HS-5 (cell line): Measurements from ENCODE around the gene ITPA.
"Not testable (repeated sequence)": the region's sequence is repeated elsewhere in the genome, so short reads cannot be mapped to it uniquely, and the experiment has no call there.

Experiments used
- DNase-seq: peaks from one replicate; pipeline ENCODE4 v3.0.0-alpha.2; 2012; ENCODE audit warnings: low read depth

ITPA gene

DNA sequence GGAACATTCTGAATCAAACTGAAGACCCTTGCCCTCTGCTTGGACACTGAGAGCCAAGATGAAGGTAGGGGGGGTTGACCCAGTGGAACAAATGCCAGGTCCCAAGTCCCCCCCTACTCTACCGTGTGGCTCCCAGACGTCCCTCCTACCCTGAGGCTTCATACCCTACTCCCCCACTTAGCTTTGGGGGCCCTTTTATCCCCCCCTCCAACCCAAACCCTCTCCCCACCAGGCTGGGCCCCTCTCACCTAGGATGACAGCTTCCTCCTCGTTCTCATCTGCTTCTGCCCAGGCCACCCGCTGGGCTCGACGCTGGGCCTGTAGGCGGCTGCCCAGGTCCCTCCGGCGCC lies 6.4 kb upstream of the ITPA start:
- no peak for DNase-seq

DNA sequence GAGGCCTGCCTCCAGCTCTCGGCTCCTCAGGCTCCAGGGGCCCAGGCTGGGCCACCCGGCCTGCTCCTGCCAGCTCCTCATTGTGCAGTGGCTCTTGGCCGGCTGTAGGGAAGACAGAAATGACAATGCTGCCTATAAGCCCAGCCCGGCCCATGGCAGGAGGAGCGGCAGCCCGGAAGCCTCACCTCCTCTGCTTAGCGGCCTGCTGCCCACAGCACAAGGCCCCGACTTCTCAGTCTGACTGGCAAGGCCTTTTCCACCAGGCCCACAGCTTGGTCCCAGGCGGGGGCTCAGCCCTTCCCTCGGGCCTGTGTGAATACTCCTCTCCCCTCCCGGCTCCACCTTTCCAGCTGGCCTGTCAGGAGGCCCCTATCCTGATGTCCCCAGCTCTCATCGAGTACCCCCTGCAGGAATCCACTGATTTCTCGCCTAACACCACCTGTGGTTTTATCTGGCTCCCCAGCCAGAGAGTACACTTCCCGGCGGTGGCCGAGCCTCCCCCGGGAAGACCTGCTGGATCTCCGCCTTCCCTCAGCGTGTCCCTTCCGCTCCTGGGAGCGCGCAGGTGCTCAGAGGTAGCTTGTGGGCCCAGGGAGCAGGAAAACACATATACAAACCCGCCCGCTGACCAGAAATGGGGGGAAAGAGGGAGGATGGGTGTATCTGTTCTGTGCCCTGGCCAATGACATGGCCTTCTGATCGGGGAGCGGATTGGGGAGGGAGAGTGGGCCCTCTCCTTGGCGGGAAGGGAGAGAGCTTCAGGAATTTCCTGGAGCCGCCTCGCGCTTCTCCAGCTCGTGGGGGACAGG lies 5.8 kb upstream of the ITPA start:
- no peak for DNase-seq

DNA sequence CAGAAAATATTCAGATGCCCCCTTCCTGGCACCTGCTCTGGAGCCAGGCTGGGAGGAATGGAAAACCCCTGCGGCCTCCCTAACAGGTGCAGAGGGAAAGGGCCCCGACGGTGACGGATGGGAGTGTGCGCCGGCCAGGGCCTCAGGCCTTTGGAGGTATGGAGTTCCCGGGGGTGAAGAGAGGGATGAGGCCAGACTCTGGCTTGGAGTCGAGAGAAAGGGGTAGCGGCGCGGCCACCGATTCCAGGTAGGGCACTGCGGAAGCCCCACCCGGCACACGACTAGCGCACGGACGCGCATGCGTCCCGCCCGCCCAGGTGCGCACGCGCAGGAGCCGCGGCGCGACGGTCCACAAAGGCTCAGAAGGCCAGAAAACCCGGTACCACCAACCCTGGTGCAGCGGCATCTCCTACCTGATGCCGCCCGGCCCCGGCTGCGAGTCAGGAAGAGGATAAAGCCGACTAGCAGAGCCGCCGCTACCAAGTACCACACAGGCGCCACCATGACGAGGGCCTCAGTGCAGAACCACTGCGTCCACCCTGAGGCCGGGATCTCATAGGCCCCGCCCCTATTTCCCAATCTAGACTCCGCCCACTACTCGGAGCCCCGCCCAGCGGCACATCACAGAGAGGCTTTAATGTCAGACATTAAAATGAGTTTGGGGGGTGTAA lies 5.0 kb upstream of the ITPA start, which contains the start of gene DDRGK1:
DDRGK1 (minus strand) TSS at position 559 of the 671 bp plus-strand sequence; CDS start at position 504, 55 bp downstream.
- DNase-seq: peak; percentile 44

DNA sequence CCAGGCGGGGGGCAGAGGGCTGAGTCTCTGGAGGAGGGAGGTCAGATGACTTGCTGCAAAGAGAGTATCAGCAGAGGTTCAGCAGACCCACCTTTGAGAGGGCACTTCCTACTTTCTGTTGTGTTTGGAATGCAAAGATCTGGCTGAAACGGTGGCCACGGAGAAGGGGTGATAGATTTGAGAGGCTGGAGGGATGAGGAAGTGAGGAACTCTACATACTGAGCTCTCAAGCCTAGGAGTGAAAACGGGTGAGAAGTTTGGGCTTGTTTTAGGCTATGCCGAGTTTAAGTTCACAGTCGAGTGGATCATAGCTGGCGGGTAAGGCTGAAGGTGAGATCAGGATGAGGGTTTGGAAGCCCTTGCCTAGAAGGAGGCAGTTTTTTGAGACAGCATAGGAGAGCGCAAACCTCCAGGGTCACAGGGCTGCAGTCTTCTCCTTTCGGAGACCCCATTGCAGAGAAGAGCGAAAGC lies 477 bp upstream of the ITPA start:
- no peak for DNase-seq

DNA sequence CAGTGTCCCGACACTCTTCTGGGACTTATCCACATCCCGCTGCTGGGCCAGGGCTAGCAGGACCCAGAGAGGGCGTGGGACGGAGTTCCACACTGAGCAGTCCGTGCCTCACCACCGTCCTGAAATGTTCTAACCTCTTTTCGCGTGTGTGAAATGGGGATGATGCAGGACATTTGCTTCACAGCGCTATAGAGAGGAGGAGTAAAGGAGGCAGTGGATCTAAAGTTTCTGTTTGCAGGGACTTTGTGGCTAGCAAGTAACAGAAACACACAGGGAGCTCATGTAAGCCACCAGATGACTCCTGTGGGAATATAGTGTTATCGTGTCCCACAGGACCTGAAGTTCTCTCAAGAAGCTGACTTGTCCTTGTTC lies 634 bp downstream of the ITPA start:
- no peak for DNase-seq

DNA sequence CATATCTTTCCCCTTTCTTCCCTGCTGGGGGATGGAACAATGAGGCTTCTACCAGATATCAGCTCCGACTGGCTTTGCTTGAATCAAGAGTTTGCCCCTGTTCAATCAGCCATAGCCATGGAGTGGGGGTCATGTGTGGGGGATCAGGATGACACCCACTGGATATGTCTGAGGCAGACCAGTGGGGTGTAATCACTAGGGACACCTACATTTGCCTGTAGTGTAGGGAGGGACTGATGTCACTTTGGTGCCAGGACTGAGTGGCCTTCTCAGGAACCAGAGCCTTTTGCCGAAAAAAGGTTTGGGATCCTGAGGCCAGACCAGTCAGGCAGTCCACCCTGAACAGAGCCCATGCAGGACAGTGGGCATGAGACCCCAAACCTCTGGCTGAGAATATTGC lies 1.0 kb downstream of the ITPA start:
- DNase-seq: no peak

DNA sequence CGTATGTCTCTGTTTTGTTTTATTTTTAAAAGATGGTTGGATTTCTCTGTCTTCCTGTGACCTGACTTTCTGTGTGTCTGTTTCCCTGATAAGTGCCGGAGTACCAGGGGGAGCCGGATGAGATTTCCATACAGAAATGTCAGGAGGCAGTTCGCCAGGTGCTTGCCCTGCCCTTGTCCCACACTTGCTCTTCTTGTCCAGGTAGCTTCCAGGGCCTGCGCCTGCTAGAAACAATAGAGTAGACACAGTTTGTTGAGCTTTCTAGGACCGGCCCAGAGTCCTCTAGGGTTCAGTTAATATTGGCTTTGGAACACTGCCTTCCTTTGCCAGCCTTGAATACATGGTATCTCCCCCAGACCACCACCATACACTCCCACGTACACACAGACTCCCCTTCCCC lies 3.9 kb downstream of the ITPA start:
- DNase-seq: no peak

DNA sequence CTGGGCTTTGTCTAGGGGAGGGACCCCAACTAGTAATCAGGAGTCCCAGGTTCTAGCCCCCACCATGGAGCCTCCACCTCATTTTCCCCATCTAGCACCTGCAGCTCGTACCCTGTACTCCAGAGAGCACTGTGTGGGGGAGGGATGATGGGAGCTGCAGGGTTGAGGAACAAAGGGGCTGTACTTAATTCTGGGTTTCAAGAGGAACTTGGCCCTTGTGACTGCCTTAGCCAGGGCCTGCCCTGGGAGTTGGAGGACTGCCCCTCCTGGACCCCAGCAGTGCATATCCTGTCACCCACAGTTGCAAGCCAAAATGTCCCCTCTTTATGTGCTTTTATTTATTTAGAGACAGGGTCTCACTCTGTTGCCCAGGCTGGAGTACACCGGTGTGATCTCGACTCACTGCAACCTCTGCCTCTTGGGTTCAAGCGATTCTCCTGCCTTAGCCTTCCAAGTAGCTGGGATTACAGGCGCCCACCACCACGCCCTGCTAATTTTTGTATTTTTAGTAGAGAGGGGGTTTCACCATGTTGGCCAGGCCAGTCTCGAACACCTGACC lies 6.1 kb downstream of the ITPA start:
- DNase-seq: not testable (repeated sequence)

DNA sequence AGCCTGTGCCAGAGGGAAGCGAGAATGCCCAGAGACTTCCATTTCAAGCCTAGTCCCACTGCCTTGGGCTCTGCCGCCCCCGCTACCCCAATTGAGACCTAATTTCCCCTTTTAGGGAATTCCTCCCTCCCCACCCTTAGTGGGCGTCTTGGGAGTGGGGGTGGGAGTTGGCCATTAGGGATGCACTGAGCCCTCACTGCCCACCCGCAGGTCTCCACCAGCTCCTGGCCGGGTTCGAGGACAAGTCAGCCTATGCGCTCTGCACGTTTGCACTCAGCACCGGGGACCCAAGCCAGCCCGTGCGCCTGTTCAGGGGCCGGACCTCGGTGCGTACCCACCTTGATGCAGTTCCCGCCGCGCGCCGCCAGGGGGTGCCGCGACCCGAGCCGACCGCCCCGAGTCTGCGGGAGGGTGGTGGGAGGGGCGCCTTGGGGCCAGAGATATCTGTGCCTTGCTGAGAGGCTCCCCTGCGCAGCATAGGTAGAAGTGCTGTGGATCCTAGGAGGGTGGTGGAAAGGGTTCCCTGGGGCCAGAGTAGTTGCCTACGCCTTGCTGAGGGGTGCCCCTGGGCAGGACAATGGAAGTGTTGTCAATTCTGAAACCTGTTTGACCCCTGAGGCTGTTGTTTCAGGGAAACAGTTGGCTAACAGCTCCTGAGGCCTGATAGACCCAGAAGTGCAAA lies 9.2 kb downstream of the ITPA start:
- DNase-seq: no peak

DNA sequence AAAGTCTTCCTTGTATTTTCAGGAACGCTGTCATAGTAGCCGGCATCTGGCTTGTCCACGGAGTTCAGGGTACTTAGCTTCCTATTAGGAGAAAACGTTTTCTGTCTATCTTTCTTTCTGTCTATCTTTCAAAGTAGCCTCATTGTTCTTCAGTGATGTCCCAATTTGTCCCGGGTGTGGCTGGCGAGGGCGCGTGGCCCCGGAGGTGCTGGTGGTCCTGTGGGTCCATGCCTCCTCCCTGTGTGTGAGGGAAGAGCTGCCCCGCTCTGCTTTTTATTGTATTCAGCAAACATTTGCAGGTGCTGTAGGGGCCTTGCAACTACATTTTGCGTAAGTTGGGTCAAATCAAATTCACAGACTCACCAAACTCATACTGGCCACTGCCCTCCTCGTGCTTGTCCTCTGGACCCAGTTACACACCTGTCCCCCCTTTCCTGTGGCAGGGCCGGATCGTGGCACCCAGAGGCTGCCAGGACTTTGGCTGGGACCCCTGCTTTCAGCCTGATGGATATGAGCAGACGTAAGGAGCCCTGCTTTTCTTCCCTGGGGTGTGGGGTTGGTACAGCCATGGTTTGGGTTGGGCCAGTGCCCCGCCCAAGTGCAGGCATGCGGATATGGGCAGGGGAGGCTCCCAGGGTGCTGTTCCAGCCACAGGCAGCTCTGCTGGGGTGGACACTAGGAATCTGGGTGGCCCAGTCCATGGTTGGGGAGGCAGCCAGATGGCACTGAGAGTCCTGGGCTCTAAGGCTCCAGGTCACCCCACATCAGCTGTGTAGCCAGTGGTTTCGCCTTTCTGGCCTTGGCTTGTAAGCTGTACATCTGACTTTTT lies 12.3 kb downstream of the ITPA start:
- DNase-seq: no peak

DNA sequence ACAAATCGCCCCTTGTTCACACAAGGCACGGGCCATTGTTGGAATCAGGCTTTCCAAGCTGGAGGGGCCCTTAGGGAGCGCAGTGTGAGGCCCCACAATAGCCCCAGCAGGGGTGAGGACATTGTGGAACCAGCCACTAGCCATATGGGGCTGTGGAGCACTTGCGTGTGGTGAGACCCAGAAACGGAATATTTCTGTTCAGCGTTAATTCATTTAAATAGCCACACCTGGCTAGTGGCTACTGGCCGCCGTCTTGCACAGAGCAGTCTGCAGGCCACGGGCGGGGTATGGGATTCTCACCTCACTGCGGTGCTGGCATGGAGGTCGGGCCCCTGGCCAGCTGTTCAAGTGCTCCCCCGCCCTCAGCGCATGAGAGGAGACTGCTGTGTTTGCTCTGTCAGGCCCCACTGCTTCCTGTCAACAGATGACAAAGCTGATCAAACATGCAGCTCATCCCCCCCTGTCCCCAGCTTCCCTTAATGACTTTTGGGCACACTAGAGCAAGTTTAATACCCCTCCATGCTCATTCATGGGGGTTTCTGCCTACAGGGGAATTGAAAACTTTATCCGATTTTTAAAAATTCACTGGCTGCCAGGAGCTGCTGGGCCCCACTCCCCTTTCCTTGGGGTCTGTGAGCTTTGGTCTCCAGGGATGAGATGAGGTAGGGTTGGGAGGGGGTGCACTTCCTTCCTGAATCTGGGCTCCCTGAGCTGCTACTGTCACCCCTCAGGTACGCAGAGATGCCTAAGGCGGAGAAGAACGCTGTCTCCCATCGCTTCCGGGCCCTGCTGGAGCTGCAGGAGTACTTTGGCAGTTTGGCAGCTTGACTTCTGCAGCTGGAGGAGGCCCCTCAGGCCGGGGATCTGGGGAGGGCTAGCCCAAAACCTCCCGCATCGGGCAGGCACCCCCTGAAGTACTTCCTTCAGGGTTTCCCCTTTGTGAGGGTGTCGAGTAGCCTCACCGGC lies 13.6 kb downstream of the ITPA start:
- no peak for DNase-seq

DNA sequence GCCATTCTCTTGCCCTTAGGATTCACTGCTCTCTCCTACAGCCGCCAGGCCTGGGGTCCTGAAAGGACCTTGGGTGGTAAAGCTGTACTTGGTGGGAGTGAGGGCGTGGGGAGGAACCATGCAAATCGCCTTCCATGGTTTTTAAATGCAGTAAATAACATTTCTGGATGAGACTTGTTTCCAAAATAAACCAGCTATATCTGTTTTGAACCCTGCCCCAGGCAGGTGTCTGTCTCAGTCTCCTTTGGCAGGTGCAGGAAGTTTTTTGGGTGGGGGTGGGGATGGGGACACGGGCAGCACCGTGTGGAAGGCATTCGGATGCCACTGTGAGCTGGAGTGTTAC lies 14.3 kb downstream of the ITPA start:
- no peak for DNase-seq

DNA sequence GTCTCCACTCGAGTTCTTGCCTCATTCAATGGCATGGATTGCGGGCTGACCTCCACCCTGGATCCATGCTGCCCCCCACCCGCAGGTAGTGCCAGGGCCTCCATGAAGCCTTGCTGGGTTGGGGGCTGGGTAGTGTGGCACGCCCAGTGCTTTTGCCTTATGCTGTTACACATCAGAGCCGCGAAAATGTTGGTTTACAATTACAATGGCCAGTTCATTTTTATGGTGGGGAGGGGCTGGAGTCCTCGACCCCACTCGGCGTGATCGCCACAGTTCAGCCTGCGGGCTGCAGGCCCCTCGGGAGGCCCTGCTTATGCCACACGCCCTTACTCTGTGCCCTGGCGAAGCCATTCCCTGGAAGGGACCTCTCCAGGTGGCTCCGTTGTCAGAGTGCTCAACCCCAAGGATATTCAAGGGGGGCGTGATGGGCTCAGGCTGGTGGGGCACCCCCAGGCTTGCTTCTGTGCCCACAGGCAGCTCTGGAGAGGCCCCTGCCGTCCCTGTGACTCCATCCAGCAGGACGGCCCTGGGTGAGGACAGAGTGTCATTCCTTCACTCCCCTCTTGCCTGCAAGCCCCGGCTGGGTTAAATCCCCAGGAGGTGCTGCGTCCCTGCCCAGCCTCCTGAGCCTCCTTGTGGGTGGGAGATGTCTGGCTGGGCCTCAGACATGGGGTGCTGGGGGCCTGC lies 14.8 kb downstream of the ITPA start:
- DNase-seq: no peak

DNA sequence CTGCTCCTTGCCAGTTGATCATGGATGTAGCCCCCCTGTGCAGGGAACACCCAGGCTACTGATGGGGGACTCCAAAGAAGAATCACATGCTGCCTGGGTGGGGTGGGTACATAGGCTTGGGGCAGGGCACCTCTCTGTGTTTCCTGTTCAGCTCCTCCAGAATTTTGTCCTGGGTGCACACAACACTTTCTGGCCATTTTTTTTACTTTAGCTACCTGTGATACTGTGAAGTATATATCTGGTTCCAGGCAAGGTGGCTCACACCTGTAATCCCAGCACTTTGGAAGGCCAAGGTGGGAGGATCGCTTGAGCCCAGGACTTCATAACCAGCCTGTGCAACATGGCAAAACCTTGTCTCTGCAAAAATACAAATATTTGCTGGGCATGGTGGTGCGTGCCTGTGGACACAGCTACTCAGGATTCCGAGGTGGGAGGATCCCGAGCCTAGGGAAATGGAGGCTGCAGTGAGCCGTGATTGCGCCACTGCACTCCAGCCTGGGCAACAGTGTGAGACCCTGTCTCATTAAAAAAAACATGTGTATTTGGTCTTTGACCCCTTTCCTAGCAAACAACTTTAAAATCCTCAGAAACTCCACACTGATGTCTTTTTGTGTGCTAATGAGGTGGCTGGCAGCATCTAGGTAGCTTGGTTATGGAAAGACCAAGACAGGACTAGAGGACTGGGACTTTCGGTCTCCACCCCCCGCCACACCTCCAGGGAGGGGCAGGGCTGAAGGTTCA lies 15.6 kb downstream of the ITPA start:
- DNase-seq: no peak

DNA sequence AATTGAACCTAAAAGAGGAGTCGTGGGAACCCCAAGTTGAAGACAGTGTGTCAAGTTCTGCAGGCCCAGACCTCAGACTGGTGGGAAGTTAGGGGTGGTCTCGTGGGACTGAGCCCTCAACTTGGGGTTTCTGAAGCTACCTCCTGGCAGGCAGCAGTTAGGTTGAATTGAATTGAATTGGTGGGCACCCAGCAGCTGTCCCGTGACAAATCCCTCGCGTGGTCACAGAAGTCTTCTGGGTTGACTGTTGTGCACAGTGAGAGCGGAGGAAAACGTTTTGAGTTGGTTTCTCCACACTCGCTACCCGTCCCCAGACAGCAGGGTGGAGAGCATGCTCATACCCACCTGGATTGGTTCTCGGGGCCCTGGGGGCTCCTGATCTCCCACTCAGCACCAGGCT lies 16.8 kb downstream of the ITPA start:
- no peak for DNase-seq

DNA sequence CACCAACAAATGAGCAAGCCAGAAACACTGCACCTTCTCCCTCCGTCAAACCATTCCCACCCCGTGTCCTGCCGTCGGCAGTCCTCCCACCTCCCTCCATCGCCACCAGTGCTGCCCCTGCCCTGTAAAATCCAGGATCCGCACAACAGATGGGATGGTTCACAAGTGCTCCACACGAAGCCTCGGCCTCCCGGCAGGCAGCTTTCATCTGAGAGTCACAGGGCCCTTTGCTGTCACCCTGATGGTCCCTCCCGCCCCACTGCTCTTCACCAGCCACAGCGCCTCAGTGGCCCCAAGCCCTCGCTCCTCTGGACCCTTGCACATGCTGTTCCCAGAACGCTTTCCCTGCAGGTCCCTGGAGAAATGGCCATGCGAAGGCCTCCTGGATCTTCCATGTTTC lies 17.6 kb downstream of the ITPA start:
- DNase-seq: no peak

DNA sequence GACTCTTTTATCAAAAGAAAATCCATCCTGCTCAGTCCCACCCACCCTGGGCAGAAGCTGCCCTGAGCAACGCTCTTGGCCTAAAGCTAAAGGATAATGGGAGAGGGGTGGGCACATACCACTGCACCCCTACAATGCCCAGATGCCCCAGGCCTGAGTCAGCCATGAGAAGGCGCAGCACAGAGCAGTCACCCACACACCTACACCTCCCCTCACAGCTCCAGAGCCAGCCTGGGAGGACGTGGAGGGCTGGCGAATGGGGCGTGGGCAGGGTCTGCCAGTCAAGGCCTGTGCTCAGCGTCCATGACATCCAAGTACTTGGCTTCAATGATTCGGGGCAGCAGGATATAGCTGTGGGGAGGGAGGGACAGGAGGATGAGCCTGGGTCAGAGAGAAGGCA lies 18.2 kb downstream of the ITPA start:
- no peak for DNase-seq

DNA sequence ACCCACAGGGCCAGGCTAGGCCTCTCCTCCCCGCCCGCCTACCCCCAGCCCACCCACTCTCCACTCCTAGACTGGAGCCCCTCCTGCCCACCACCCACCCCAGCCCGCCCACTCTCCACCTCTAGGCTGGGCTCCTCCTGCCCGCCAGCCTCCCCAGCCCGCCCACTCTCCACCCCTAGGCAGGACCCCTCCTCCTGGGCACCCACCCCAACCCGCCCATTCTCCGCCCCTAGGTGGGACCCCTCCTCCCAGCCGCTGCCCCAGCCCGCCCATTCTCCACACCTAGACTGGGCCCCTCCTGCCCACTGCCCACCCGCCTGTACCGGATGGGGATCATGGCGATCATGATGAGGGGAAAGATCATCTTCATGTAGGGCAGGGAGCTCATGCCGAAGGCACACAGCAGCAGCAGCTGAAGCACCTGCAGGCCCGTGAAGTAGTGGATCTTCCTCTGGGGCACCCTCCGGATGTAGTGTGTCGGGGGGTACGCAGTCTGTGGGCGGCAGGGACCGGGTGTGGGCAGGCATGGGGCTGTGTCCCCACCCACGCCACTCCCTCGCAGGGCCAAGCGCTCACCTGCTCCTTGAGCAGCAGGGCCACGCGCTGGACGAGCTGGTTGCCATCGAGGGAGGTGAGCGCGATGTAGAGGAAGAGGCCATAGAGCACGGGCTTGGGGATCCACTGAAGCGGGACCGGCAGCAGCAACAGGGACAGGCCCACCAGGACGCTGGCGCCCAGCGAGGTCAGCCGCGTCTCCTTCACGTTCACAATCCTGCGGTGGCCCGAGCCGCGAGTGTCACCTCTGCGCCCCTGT lies 18.8 kb downstream of the ITPA start:
- no peak for DNase-seq

DNA sequence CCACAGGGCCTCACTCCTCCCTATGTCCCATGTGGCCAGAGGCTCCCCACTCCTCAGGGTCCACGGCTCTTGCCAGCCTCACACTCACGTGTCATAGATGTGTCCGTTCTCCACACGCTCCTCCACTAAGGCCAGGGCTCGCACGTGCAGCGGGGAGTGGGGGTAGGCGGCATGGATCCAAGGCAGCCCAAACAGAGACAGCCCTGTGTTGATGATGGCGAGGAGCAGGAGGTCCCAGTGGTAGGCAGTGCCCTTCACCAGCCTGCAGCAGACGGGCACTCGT lies 19.4 kb downstream of the ITPA start:
- no peak for DNase-seq
